Measurements from ENCODE around the gene CSH2. TPM values are rescaled to one million over a fixed set of nuclear protein-coding genes. Genes with fewer than 3 reads are reported as not detected.

CSH2 gene
- total RNA-seq, 6 experiments from 2014 or later, result not detected

DNA sequence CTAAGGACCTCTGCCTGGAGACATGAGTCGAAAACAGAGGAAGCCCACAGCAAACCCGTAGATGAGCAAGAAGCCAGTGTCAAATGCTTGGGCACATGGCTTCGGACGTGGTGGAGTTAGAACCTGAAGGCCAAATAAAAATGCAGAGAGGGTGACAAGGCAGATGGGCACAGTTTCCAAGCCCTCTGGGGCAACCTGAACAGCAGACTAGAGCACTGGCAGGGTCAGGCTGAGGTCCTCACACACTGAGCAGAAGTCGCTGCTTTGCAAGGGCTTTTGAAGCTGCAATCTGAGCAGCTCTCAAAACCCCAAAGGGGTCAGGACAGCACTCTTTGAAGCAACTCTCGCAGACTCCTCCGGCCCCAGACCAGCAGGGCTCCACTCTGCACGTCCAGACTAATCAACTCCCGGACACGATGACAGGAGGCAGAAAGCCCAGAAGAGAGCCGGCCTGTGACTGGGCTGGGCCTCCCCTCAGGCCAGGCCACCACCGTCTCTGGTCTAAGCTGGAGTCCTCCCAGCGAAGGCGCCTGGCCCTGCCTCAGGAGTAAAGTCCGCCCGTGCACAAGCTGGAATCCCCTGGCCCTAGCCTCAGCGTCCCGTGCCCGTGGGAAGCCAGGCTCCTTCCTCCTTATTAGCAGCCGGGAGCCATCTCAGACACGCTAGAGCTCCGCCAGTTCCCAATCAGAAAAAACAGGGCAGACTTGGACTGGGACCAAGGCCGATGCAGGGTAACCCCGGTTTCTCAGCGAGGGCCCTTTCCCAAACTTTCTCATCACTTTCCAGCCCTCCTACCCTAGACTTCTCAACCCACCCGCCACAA lies 31.9 kb downstream of the CSH2 start:
- DNase-seq, result peak; percentile 52
- H3K36me3 Mint-ChIP-seq (ENCODE audit: low read depth), result no peaks in the 10 kb centered on the region
- H3K9me3 Mint-ChIP-seq, result no peaks in the 10 kb centered on the region
- H3K27me3 Mint-ChIP-seq (ENCODE audit: insufficient read depth), result no peaks in the 10 kb centered on the region; the same call in 1 of the 2 replicates
- peak overlapping the region; percentile 98 for H3K4me3 Mint-ChIP-seq
- H3K27ac Mint-ChIP-seq, result peak overlapping the region; percentile 92
- TF ChIP-seq, protein P1, sequence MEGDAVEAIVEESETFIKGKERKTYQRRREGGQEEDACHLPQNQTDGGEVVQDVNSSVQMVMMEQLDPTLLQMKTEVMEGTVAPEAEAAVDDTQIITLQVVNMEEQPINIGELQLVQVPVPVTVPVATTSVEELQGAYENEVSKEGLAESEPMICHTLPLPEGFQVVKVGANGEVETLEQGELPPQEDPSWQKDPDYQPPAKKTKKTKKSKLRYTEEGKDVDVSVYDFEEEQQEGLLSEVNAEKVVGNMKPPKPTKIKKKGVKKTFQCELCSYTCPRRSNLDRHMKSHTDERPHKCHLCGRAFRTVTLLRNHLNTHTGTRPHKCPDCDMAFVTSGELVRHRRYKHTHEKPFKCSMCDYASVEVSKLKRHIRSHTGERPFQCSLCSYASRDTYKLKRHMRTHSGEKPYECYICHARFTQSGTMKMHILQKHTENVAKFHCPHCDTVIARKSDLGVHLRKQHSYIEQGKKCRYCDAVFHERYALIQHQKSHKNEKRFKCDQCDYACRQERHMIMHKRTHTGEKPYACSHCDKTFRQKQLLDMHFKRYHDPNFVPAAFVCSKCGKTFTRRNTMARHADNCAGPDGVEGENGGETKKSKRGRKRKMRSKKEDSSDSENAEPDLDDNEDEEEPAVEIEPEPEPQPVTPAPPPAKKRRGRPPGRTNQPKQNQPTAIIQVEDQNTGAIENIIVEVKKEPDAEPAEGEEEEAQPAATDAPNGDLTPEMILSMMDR (IDR thresholded peaks at IDR 0.05), result no peak
- H3K4me1 Mint-ChIP-seq (ENCODE audit: low read depth), result peaks cover 36% of the 10 kb centered on the region

DNA sequence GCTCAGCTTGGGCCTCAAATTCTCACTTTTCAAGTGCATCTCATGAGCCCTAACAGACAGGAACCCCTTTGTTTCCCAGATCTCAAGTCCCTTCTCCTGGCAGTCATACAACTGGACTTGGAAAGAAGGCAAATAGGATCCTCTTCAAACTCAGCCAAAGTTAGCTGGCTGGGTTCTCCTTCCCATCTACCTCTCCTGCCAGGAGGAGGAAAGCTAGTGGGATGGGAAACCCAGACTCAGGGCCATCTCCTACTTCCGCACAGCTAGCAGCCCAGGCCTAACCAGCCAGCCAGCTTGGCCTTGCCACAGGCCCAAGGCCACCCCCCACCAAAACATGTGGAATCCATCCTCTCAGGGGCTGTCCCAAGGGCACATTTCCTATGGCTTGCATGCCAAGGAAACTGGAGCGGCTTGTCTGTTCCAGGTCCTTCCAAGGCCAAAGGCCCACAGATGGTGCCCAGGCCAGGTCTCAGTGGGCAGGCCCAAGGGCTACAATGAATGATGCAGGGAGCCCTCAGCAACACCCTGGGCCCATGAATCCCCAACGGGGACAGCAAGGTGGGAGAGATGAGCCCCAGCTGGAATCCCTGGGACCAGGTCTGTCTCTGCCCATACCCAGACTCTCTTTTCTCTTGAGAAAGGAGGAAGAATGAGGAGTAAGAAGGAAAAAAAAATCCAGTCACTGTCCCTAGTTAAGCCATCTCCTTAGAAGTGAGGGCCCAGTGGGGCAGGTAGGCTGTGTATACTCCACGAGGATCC lies 32.7 kb downstream of the CSH2 start:
- DNase-seq, result no peak
- Mint-ChIP-seq H3K4me1 (ENCODE audit: low read depth) (peaks cover 36% of the 10 kb centered on the region), H3K27ac (peak overlapping the region; percentile 92), H3K4me3 (peak overlapping the region; percentile 98), H3K27me3 (ENCODE audit: insufficient read depth) (no peaks in the 10 kb centered on the region; the same call in 1 of the 2 replicates), H3K9me3 (no peaks in the 10 kb centered on the region), H3K36me3 (ENCODE audit: low read depth) (no peaks in the 10 kb centered on the region)
- TF ChIP-seq, protein P1 (IDR thresholded peaks at IDR 0.05), result no peak

DNA sequence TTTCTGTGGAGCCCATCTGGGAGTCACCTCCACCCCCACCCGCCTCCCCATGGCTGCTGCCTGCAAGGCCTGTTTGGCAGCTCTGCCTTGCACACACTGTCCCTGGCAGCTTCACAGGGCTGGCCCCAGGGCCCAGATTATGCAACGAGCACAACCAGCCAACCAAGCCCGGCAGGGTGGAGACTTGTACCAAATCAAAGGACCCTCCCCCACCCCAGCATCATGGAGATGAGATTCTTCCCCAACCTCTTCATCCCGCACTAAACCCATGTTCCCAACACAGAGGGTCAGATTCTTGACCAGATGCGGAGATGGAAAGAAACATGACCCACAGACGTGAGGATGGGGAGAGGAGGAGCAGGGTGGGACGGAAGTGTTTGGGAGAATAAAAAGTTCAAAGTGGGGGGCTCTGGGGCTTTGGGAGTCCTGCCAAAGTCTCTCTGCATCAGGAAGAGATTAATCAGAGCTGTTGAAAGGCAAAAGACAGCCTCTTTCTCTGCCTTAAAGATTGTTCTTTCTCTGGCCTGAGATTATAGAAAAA lies 34.8 kb downstream of the CSH2 start:
- TF ChIP-seq, protein P1 (IDR thresholded peaks at IDR 0.05), result no peak
- Mint-ChIP-seq H3K4me3 (no peak overlapping the region), H3K4me1 (ENCODE audit: low read depth) (peaks cover 37% of the 10 kb centered on the region), H3K36me3 (ENCODE audit: low read depth) (no peaks in the 10 kb centered on the region; the same call in 1 of the 2 replicates), H3K27ac (peak overlapping the region; percentile 21; the same call in 1 of the 2 replicates), H3K27me3 (ENCODE audit: insufficient read depth) (peaks cover 2% of the 10 kb centered on the region; the same call in 1 of the 2 replicates), H3K9me3 (no peaks in the 10 kb centered on the region)
- peak; percentile 33 for DNase-seq

DNA sequence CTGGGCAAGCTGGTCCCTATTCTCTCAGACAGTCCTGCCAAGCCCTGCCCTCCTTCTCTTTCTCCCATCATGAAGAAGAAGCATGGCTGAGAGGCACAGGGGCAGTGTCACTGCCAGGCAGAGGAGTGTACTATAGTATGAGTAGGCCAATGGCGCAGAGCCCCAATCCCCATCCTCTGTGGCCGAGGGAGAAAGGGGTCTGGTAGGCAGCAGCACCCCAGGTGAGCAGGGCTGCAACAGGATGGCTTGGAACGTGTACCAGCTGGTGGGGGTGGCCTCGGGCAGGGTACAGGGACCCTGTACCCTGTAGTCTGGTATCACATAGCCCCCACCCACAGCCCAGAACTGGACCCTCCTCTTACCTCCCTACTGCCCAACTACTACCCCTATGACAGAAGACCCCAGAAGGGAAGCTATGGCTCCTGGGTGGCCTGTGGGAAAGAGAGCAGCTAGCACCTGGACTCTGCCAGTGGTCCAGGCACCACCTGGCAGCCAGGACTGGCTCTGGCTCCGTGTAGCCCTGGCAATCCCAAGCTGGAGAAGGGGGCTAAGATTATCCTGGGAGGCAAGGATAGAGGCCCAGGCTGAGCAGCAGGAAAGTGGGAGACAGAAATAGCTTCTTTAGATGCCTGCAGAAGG lies 35.4 kb downstream of the CSH2 start:
- Mint-ChIP-seq H3K36me3 (ENCODE audit: low read depth) (no peaks in the 10 kb centered on the region; the same call in 1 of the 2 replicates), H3K27ac (no peak overlapping the region), H3K4me1 (ENCODE audit: low read depth) (peaks cover 33% of the 10 kb centered on the region), H3K4me3 (no peak overlapping the region), H3K27me3 (ENCODE audit: insufficient read depth) (peaks cover 2% of the 10 kb centered on the region; the same call in 1 of the 2 replicates), H3K9me3 (no peaks in the 10 kb centered on the region)
- TF ChIP-seq, protein P1 (IDR thresholded peaks at IDR 0.05), result no peak
- no peak for DNase-seq

DNA sequence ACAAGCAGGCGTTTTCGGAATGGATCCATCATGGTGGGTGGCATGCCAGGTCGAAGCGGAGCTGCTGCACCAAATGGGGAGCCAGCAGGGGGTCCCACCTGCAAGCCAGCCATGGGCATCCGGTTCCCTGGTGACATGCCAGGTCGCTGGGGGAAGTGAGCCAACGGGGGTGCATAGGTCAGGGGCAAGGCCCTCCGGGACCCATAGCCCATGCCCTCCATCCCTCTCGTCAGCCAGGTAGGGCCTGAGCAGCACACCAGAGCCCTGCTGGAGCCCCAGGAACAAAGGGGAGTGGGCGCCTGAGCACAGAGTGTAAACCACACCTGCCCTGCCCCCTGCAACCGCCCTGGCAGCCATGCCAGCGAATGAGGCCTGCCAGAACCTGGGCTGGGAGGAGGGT lies 36.0 kb downstream of the CSH2 start:
- Mint-ChIP-seq H3K4me1 (ENCODE audit: low read depth) (peaks cover 33% of the 10 kb centered on the region), H3K36me3 (ENCODE audit: low read depth) (no peaks in the 10 kb centered on the region; the same call in 1 of the 2 replicates), H3K27ac (no peak overlapping the region), H3K4me3 (no peak overlapping the region), H3K27me3 (ENCODE audit: insufficient read depth) (peaks cover 2% of the 10 kb centered on the region; the same call in 1 of the 2 replicates), H3K9me3 (no peaks in the 10 kb centered on the region)
- TF ChIP-seq, protein P1 (IDR thresholded peaks at IDR 0.05), result no peak
- DNase-seq, result no peak

Measured in HFFc6 (cell line).